ENCODE data around the gene CDK5R1.

Gene CDK5R1

DNA sequence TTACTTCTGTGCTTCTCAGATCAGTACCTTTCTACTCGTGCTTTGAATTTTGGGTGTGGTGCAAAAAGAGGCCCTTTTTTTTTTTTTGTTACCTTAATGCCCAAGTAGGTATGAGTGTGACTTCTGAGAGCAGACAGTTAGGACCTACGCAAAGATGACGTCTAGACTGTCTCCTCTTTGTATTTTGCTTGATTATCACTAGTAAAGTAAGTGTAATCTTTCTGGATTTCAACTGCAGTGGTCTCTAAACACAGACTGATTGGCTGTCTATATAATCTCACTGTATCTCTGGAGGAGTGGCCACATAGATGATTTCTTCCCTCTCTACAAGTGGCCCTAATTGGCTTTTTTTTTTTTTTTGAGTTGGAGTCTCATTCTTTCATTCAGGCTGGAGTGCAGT is 11.5 kb upstream of the CDK5R1 start:
- no peak for FAIRE-seq

DNA sequence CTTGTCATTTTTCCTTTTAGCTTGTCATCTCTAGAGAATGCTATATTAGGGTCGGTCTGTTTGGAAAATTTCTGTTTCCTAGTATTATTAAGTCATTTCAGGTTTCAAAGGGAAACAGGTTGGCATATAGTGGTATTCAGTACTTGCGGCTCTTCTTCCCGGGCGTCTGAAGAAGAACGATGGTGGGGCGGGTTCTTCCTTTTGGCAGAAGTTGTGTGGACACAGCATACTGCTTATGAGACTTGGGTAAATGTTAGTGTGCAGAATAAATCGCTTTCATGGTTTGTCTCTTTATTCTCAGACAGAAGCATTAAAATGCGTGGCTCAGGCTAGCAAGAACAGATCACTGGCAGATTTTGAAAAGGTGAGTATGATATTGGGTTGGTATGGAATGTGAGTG is 9.6 kb upstream of the CDK5R1 start:
- no peak for FAIRE-seq

DNA sequence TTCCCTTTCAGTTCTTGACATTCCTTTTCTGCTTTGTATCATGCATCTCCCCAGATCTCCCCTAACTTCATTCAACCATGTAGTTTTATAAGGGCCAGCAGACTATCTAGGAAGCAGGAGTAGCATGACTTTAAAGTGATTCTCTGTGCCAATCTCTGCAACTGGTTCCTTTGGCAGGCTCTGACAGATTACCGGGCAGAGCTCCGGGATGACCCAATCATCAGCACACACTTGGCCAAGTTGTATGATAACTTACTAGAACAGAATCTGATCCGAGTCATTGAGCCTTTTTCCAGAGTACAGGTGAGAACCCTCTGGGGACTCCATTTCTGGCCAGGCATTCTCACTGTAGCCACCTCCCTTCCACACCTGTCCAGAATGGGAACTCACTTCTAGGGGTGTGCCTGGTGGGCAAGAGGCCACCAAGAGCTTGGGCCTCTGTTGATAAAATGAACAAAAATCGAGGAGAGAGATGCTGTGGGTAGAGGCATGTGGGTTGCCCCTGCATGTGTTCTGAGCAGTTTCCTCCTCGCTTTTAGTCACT is 7.6 kb upstream of the CDK5R1 start:
- no peak for FAIRE-seq

- no peak for FAIRE-seq
These were observed 5.6 kb upstream of the CDK5R1 start for GRCh38 chr17:32481193-32481592.

GRCh38 chr17:32482568-32483320 is 4.0 kb upstream of the CDK5R1 start:
- FAIRE-seq: no peak

DNA sequence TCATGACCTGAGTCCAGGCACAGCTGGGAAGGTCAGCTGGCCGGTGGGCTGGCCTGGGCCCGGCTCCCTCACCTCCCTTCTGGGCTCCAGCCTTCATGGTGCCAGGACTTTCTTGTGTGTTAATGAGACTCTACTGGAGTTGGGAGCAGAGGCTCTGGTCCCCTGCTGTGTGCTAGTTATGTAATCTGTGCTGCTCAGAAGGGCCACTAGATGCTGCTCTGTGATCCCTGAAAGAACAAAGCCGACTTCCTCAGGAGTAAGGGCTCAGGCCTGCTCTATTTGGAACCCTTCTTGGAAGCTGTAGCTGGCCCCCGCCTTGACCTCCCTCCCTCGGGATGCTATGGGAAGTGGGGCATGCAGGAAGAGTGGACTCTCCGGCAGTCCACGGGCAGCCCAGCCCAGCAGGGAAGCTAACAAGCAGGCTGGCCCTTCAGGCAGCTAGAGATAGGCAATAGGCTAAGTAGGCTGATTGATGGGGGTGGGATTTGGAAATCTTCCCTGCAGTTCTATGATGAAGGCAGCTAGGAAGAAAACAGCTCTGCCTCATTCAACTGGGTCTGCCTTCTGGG is 3.3 kb upstream of the CDK5R1 start:
- FAIRE-seq: no peak

DNA sequence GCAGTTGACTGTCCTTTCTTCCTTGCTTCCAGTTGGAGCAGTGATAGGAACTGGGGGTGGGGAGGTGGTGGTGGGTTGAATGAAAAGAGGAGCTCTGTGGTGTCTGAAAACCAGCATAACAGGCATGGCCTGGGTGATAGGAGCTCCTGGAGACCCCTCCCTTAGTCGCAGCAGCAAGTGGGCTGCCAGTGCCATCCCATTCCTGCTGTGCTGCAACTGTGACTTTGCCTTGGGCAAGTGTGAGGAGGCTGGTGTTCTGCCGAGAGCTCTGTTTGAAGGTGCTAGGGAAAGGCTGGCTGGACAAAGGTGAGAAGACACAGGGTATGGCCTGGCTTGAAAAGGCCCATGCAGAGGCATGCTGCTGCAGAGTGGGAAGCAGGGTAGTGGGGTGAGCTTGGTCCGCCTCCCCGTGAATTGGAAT is 2.7 kb upstream of the CDK5R1 start:
- no peak for FAIRE-seq

- FAIRE-seq: no peak
These were observed 2.2 kb upstream of the CDK5R1 start for GRCh38 chr17:32484628-32485027.

DNA sequence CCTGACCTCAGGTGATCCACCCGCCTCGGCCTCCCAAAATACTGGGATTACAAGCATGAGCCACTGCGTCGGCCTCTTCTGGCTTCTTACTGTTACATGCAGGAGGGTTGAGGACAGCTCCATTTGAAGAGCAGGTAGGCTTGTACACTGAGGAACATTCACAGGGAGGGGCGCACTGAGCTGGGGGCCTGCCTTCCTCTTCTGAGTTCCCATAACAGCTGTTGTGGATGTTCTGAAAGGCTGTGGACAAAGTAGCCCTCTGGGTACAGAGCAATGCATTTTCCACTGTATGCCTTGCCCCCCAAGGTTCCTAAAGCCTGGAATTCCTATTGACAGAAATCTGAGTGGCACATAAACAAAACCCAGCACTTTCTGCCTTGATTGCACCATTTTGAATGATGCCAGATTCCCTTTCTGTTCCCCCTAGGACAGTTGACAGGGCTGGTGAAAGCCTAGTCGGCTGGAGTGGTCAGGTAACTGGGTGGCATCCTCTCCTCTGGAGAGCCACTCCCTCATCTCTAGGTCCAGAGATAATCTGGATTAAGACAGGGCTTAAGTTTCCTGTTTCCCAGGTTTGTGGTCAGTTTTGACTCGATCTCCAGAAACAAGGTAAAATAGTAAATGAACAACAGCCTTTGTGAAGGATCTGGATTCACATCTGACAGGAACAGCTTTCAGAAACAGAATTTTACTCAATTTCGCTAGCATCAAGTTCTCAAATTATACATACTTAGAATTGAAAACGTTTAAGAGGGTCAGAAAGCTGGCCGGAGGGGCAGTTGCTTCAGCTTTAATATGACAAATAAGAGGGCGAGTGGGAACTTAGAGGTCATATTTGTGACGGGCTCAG is 1.3 kb upstream of the CDK5R1 start:
- FAIRE-seq: no peak

DNA sequence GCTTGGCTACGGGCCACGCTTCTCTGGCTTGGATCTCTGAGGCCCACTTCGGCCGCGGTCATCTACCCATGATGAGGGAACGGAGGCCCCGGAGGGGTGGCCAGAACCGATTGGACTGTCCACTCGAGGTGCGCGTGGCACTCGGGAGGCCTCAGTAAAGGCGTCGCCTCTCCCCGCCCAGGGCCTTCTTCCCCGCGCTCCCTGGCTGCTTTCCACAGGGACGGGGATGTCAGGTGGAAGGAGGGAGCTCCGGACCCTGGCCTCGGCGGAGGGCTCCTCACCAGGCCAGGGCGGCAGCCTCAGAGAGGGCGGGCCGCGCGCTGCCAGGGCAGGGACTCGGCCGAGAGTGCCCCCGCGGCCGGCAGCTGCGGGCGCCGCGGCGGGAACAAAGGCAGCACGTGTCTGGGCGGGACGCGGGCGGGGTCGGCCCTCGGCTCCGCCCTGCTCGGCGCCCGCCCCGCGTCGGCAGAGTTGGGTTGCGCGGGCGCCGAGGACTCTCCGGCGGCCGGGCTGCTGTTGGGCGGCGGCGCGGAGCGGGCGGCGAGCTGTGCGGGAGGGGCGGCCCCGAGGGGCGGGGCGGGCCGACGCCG is 587 bp upstream of the CDK5R1 start:
- no peak for FAIRE-seq

- FAIRE-seq: no peak
These were observed 832 bp downstream of the CDK5R1 start for GRCh38 chr17:32487473-32488176.

- FAIRE-seq: no peak
These were observed 1.4 kb downstream of the CDK5R1 start for GRCh38 chr17:32488177-32488542.

- FAIRE-seq: no peak
These were observed 1.9 kb downstream of the CDK5R1 start for GRCh38 chr17:32488604-32489180.

DNA sequence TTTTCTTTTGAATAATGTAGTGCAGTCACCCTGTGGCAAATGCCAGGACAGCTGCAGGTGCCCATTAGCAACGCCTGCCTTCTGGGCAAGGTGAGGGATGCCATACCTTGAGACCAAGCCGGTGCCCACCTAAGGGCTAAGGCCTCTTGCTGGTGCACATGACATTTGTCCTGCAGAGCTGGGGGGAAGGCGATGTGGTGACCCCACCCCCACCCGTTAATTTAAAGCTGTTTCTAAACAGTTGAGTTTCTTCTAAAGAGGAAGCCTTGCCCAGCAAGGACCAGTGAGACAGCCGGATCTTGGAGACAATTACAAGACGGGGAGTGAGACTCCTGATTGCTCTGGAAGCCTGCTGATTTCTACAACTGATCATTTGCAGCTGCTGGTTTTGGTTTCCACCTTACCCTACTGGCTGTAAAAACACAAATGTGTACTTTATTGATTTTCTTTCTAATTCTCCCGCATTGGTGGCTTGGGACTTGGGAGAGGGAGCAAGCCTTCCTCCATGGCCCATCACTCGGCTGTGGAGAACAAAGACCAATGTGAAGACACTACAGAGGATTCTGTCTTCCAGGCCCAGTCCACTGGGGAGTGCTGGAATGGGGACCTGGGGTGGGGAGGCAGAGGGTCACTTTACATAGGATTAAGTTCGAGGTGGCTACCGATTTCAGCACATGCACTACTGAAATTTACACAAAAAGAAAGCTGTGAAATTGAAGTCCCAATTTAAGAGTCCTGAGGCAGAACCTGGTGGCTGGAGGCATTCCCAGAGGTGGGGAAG is 2.7 kb downstream of the CDK5R1 start:
- no peak for FAIRE-seq

GRCh38 chr17:32490101-32490482 is 3.3 kb downstream of the CDK5R1 start:
- no peak for FAIRE-seq

DNA sequence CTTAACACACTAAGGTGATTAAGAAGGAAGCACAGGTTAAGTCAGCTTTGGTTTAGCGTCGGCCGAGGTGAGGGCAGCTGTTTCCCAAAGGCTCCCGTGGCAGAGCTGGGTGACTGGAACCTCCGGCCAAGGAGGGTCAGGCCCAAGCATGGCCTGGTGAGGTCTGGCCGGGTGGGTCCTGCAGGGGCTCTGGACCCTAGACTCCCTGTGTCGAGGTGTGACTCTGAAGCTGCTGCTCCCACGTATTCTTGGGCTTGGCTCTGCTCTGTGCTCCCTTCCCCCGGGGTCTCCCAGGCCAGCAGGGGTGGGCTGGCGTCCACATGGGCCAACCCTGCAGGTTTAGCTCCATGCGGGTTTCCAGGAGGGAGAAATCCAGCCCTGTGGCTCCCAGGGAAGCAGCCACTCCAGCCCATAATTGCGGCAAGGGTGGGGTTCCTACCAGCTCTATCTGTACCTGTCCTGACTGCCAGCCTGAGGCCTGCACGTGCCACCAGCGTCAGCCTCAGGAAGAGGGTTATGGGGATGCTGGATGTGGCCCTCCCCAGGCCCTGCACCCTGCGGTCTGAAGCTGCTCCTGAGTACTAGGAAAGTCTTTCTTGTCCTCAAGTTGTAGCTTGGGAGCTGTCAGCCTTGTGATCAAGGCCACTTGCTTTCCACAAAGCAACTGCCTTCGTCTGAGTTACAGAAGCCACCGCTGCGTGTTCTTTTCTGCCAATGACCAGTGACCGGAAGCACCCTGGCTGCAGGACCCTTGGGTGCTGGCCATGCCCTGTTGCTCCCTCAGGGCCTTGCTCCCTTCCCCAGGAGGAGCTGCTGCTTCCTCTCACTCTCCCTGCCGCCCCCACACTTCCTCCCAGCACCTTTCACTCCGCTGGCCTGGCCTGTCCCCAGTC is 4.8 kb downstream of the CDK5R1 start:
- no peak for FAIRE-seq

DNA sequence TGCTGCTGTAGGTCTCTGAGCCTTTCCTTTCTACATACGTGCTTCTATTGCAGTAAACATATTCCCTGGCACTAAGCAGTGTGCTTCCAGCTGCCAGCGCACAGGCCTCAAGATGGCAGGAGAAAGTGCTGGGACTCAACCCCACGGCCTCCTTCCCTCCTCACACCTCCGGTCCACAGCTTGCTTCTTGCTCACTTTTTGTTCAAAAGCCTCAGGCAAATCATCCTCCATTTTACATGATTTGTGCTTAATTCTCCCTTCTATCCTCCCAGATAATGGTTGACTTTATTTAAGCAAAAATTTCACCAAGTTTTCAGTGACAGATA is 5.4 kb downstream of the CDK5R1 start:
- no peak for FAIRE-seq

GRCh38 chr17:32492648-32493289 is 6.0 kb downstream of the CDK5R1 start:
- FAIRE-seq: no peak

DNA sequence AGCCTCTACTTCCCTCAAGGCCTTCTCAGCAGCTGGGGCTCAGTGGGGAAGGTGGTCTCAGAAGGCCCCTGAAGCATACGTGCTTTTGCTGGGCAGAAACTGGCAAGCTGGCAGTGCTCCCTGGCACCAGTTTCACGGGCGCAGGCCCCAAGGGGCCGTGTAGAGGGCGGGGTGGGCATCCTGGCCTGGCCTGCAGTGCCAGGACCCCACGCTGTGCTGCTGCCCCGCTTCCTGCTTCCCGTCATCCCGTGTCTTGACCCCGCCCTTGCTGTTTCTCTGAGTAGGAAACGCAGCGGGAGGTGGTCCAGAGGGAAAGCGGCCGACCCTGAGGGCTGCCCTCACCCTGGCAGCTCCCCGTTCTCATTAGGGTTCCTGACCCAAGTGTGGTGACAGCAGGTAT is 6.8 kb downstream of the CDK5R1 start:
- FAIRE-seq: no peak

DNA sequence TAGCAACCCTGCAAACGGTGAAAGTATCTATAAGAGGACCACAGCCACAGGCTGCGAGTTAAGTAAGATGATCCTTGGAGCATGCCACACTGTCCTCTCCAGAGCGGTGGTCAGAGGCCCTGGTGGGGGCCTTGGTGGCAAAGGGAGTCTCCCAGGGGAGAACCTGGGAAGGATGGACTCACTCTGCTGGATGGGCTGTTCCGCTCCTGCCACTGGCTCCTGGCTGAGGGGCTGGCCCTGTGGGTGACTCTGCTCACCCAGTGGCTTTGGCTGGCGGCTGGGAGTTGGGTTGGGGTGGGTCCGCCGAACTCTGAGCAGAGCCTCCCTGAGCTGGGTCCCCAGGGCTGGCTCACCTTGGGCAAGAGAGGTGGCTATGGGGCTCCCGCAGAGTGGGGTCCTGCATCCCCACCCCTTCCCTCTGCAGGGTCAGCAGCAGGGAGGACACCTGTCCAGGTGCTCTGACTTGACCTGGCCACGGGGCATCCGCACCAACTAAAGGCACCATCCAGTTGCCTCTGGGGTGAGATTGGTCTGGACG is 7.3 kb downstream of the CDK5R1 start:
- no peak for FAIRE-seq

Measured in A204.1 (cell line).